WTC11 (cell line): ENCODE results near the gene ATP8B4. TPM values are rescaled to one million over a fixed set of nuclear protein-coding genes. Genes with fewer than 3 reads are reported as not detected.

ENCODE experiments used
- ATAC-seq: fragments of 200-7000 bp; cut with Tn5 transposase; 2 replicates; pipeline ENCODE4 v1.10.0; 2021; ENCODE audit warnings: mild to moderate bottlenecking, moderate library complexity
- CTCF ChIA-PET: fragments of 300-600 bp; sonication (Branson Sonifier 250); formaldehyde crosslinking; loops from one replicate; lab custom pipeline; 2021; ENCODE audit warnings: antibody characterized with exemption; lab: Charles Lee
- POLR2A ChIA-PET: fragments of 350-600 bp; sonication (Branson Sonifier 250); formaldehyde crosslinking; loops from one replicate; lab custom pipeline; 2021; ENCODE audit warnings: antibody characterized with exemption; lab: Charles Lee
- DNase-seq: peaks from one replicate; pipeline ENCODE4 v3.0.0; 2021; ENCODE audit warnings: low spot score
- H3K27ac Mint-ChIP-seq: 2 replicates; pipeline ENCODE4 v1.8.0; 2021; ENCODE audit warnings: mixed read lengths
- H3K27me3 Mint-ChIP-seq: 2 replicates; pipeline ENCODE4 v1.8.0; 2021; ENCODE audit warnings: low read depth, mild to moderate bottlenecking, moderate library complexity, mixed read lengths
- H3K36me3 Mint-ChIP-seq: 2 replicates; pipeline ENCODE4 v1.8.0; 2021; ENCODE audit warnings: mixed read lengths
- H3K4me1 Mint-ChIP-seq: 2 replicates; pipeline ENCODE4 v1.8.0; 2022; ENCODE audit warnings: mixed read lengths
- H3K4me3 Mint-ChIP-seq: 2 replicates; pipeline ENCODE4 v1.8.0; 2021; ENCODE audit warnings: mild to moderate bottlenecking, moderate library complexity, mixed read lengths
- H3K9me3 Mint-ChIP-seq: 2 replicates; pipeline ENCODE4 v1.8.0; 2021; ENCODE audit warnings: mixed read lengths
- ATF6 ChIP-seq: sonication (generic); formaldehyde crosslinking; IDR thresholded peaks from 2 replicates; pipeline ENCODE4 v1.8.1; 2023; ENCODE audit warnings: mild to moderate bottlenecking, missing genetic modification reagents
- CREM ChIP-seq: sonication (generic); formaldehyde crosslinking; IDR thresholded peaks from 2 replicates; pipeline ENCODE4 v1.8.1; 2022; ENCODE audit warnings: mild to moderate bottlenecking, missing genetic modification reagents, moderate library complexity
- ERG ChIP-seq: fragments of 250-450 bp; sonication (Bioruptor Pico); IDR thresholded peaks from 2 replicates; pipeline ENCODE4 v1.8.0; 2021; ENCODE audit warnings: mild to moderate bottlenecking
- IRF2 ChIP-seq: sonication (generic); formaldehyde crosslinking; IDR thresholded peaks from 2 replicates; pipeline ENCODE4 v1.8.0; 2022; ENCODE audit warnings: low read depth, missing genetic modification reagents, borderline replicate concordance
- MLX ChIP-seq: sonication (generic); formaldehyde crosslinking; IDR thresholded peaks from 2 replicates; pipeline ENCODE4 v1.8.1; 2023; ENCODE audit warnings: mild to moderate bottlenecking, missing genetic modification reagents, moderate library complexity
- MXD4 ChIP-seq: fragments of 250-450 bp; sonication (Bioruptor Pico); IDR thresholded peaks from 2 replicates; pipeline ENCODE4 v1.8.0; 2021; ENCODE audit warnings: mild to moderate bottlenecking, moderate library complexity, borderline replicate concordance
- NR3C1 ChIP-seq: sonication (generic); formaldehyde crosslinking; conservative IDR thresholded peaks from 2 replicates; pipeline ENCODE4 v1.8.1; 2023; ENCODE audit warnings: low read depth, mild to moderate bottlenecking, missing genetic modification reagents
- PRRX2 ChIP-seq: fragments of 250-450 bp; sonication (Bioruptor Pico); IDR thresholded peaks from 2 replicates; pipeline ENCODE4 v1.8.0; 2021; ENCODE audit warnings: mild to moderate bottlenecking
- RELA ChIP-seq: sonication (generic); formaldehyde crosslinking; IDR thresholded peaks from 2 replicates; pipeline ENCODE4 v1.8.1; 2022; ENCODE audit warnings: missing genetic modification reagents, mild to moderate bottlenecking, borderline replicate concordance
- RORB ChIP-seq: fragments of 250-450 bp; sonication (Bioruptor Pico); IDR thresholded peaks from 2 replicates; pipeline ENCODE4 v1.9.0; 2021; ENCODE audit warnings: mild to moderate bottlenecking
- SOX15 ChIP-seq: fragments of 250-450 bp; sonication (Bioruptor Pico); IDR thresholded peaks from 2 replicates; pipeline ENCODE4 v1.9.0; 2021; ENCODE audit warnings: mild to moderate bottlenecking
- ZNF121 ChIP-seq: sonication (generic); formaldehyde crosslinking; IDR thresholded peaks from 2 replicates; pipeline ENCODE4 v1.8.0; 2023; ENCODE audit warnings: missing genetic modification reagents
- ZNF232 ChIP-seq: sonication (generic); formaldehyde crosslinking; IDR thresholded peaks from 2 replicates; pipeline ENCODE4 v1.8.0; 2022; ENCODE audit warnings: mild to moderate bottlenecking, missing genetic modification reagents
- ZNF423 ChIP-seq: fragments of 250-450 bp; sonication (Bioruptor Pico); IDR thresholded peaks from 2 replicates; pipeline ENCODE4 v2.1.2; 2022; ENCODE audit warnings: mild to moderate bottlenecking, moderate library complexity
- ZNF425 ChIP-seq: fragments of 250-450 bp; sonication (Bioruptor Pico); conservative IDR thresholded peaks from 2 replicates; pipeline ENCODE4 v1.9.0; 2021; ENCODE audit warnings: mild to moderate bottlenecking
- total RNA-seq: library from RNA; stranded (reverse); gene quantifications from 3 replicates; pipeline ENCODE4 v1.2.3, GENCODE V29; 2021
- TF ChIP-seq, protein P1 (sequence below): sonication (generic); formaldehyde crosslinking; IDR thresholded peaks from 2 replicates; pipeline ENCODE4 v1.8.1; 2023; ENCODE audit warnings: mild to moderate bottlenecking, missing genetic modification reagents, borderline replicate concordance
- TF ChIP-seq, protein P2 (sequence below): sonication (generic); formaldehyde crosslinking; IDR thresholded peaks from 2 replicates; pipeline ENCODE4 v1.8.0; 2023; ENCODE audit warnings: missing genetic modification reagents, mild to moderate bottlenecking, borderline replicate concordance

The ATP8B4 gene
- total RNA-seq, 1 experiment from 2014 or later, result 0.37 TPM

DNA sequence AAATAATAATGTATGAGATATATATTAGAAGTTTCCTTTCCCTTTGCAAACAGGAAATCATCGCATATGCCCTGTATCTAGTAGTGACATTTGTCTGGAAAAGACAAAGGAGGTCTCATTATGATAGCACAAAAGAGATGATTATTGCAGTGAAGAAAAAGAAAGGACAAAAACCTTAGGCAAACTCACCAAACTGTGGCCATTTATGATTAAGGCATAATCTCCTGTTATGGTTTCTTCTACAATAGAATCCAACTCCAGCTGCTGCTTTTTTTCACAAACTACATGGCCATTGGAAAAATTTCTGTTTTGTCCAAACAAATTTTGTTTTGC lies 218.2 kb downstream of the ATP8B4 start:
- H3K36me3 Mint-ChIP-seq, result no peaks in the 10 kb centered on the region
- H3K27ac Mint-ChIP-seq, result no peak overlapping the region
- ChIA-PET CTCF (interaction anchor here (2.4 kb wide), 1 partner anchor 24 kb away, joined by 9 read pairs; no protein-coding TSS in a partner anchor), POLR2A (no interaction called here)
- no peak for ATAC-seq
- H3K9me3 Mint-ChIP-seq, result 0 out of 2 replicates have a peak, but pooled peaks cover 5% of the 10 kb centered on the region
- no peak for TF ChIP-seq ZNF121 (CRISPR knock-in tag)
- no peak for TF ChIP-seq PRRX2 (CRISPR knock-in tag)
- no peak for TF ChIP-seq MXD4
- TF ChIP-seq ZNF232 (CRISPR knock-in tag), result no peak
- TF ChIP-seq IRF2 (CRISPR knock-in tag), result no peak
- no peak for TF ChIP-seq ZNF423 (CRISPR knock-in tag)
- no peak for TF ChIP-seq ATF6 (CRISPR knock-in tag)
- no peak for TF ChIP-seq RORB (CRISPR knock-in tag)
- no peak overlapping the region for H3K4me3 Mint-ChIP-seq
- H3K4me1 Mint-ChIP-seq, result peaks cover 25% of the 10 kb centered on the region
- no peak for DNase-seq
- no peaks in the 10 kb centered on the region for H3K27me3 Mint-ChIP-seq

GRCh38 chr15:49900006-49900902 lies 218.8 kb downstream of the ATP8B4 start:
- Mint-ChIP-seq H3K4me3 (no peak overlapping the region), H3K4me1 (peaks cover 31% of the 10 kb centered on the region), H3K9me3 (0 out of 2 replicates have a peak, but pooled peaks cover 5% of the 10 kb centered on the region), H3K27ac (no peak overlapping the region), H3K27me3 (no peaks in the 10 kb centered on the region), H3K36me3 (no peaks in the 10 kb centered on the region)
- ChIA-PET POLR2A (no interaction called here), CTCF (interaction anchor here (2.4 kb wide), 1 partner anchor 23 kb away, joined by 9 read pairs; no protein-coding TSS in a partner anchor)
- DNase-seq (no peak), ATAC-seq (no peak)
- TF ChIP-seq, protein P1, sequence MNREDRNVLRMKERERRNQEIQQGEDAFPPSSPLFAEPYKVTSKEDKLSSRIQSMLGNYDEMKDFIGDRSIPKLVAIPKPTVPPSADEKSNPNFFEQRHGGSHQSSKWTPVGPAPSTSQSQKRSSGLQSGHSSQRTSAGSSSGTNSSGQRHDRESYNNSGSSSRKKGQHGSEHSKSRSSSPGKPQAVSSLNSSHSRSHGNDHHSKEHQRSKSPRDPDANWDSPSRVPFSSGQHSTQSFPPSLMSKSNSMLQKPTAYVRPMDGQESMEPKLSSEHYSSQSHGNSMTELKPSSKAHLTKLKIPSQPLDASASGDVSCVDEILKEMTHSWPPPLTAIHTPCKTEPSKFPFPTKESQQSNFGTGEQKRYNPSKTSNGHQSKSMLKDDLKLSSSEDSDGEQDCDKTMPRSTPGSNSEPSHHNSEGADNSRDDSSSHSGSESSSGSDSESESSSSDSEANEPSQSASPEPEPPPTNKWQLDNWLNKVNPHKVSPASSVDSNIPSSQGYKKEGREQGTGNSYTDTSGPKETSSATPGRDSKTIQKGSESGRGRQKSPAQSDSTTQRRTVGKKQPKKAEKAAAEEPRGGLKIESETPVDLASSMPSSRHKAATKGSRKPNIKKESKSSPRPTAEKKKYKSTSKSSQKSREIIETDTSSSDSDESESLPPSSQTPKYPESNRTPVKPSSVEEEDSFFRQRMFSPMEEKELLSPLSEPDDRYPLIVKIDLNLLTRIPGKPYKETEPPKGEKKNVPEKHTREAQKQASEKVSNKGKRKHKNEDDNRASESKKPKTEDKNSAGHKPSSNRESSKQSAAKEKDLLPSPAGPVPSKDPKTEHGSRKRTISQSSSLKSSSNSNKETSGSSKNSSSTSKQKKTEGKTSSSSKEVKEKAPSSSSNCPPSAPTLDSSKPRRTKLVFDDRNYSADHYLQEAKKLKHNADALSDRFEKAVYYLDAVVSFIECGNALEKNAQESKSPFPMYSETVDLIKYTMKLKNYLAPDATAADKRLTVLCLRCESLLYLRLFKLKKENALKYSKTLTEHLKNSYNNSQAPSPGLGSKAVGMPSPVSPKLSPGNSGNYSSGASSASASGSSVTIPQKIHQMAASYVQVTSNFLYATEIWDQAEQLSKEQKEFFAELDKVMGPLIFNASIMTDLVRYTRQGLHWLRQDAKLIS (CRISPR knock-in tag), result no peak
- TF ChIP-seq NR3C1 (CRISPR knock-in tag) (no peak), CREM (CRISPR knock-in tag) (no peak), IRF2 (CRISPR knock-in tag) (no peak), SOX15 (no peak), ZNF232 (CRISPR knock-in tag) (no peak), ZNF425 (no peak), RELA (CRISPR knock-in tag) (no peak), ERG (CRISPR knock-in tag) (no peak), MLX (CRISPR knock-in tag) (no peak)
- TF ChIP-seq, protein P2, sequence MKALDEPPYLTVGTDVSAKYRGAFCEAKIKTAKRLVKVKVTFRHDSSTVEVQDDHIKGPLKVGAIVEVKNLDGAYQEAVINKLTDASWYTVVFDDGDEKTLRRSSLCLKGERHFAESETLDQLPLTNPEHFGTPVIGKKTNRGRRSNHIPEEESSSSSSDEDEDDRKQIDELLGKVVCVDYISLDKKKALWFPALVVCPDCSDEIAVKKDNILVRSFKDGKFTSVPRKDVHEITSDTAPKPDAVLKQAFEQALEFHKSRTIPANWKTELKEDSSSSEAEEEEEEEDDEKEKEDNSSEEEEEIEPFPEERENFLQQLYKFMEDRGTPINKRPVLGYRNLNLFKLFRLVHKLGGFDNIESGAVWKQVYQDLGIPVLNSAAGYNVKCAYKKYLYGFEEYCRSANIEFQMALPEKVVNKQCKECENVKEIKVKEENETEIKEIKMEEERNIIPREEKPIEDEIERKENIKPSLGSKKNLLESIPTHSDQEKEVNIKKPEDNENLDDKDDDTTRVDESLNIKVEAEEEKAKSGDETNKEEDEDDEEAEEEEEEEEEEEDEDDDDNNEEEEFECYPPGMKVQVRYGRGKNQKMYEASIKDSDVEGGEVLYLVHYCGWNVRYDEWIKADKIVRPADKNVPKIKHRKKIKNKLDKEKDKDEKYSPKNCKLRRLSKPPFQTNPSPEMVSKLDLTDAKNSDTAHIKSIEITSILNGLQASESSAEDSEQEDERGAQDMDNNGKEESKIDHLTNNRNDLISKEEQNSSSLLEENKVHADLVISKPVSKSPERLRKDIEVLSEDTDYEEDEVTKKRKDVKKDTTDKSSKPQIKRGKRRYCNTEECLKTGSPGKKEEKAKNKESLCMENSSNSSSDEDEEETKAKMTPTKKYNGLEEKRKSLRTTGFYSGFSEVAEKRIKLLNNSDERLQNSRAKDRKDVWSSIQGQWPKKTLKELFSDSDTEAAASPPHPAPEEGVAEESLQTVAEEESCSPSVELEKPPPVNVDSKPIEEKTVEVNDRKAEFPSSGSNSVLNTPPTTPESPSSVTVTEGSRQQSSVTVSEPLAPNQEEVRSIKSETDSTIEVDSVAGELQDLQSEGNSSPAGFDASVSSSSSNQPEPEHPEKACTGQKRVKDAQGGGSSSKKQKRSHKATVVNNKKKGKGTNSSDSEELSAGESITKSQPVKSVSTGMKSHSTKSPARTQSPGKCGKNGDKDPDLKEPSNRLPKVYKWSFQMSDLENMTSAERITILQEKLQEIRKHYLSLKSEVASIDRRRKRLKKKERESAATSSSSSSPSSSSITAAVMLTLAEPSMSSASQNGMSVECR (CRISPR knock-in tag), result no peak
